Activated CD4-positive, CD25-positive, alpha-beta regulatory T cell (primary cell): Measurements from ENCODE around the gene PERP.

Source experiments
- DNase-seq, 4 experiments: peaks; one replicate each; lab custom pipeline; 2025; lab: John Stamatoyannopoulos, UW

PERP gene

GRCh38 chr6:138044972-138045371 lies 62.2 kb downstream of the PERP start:
- no peak for DNase-seq

- DNase-seq = no peak
Measured at GRCh38 chr6:138044458-138044857, 62.8 kb downstream of the PERP start.
